Measurements from ENCODE around the gene SLC9A7. TPM values are rescaled to one million over a fixed set of nuclear protein-coding genes. Genes with fewer than 3 reads are reported as not detected.

Gene SLC9A7
- total and polyA plus RNA-seq, 2 donors from 2014 or later, result 2.4 to 16.1 TPM

DNA sequence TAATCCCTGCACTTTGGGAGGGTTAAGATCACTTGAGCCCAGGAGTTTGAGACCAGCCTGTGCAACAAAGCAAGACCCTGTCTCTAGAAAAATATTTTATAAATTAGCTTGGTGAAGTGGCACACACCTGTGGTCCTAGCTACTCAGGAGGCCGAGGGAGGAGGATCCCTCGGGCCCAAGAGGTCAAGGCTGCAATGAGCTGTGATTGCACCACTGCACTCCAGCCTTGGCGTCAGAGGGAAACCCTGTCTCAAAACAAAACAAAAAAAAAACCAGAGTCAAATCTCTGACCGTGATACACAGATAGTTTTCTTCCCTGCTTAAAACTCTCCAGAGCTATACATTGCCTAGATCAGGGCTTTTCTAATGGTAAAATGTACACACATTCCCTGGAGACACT is 131.9 kb downstream of the SLC9A7 start:
- Histone ChIP-seq H3K27ac (ENCODE audit: low read depth in 2 of 2, low read length in 2 of 2) (peak overlapping the region in 1 of 2 donors; percentile 3), H3K9ac (ENCODE audit: low read length in 3 of 3) (no peak overlapping the region), H3K36me3 (ENCODE audit: control insufficient read depth in 2 of 3, insufficient read depth in 3 of 3, low read length in 3 of 3) (no peaks in the 10 kb centered on the region), H3K27me3 (ENCODE audit: control insufficient read depth, insufficient read depth, low read length) (no peaks in the 10 kb centered on the region), H3K4me1 (ENCODE audit: control insufficient read depth in 2 of 3, insufficient read depth in 2 of 3, low read depth in 1 of 3, low read length in 3 of 3) (peaks cover 0 to 3% (median 0%) of the 10 kb centered on the region in 3 donors), H3K4me3 (ENCODE audit: low read length in 3 of 3) (no peak overlapping the region), H3K9me3 (ENCODE audit: control insufficient read depth in 2 of 3, insufficient read depth in 1 of 3, low read length in 3 of 3) (no peaks in the 10 kb centered on the region)
- DNase-seq (no peak), FAIRE-seq (no peak)
- TF ChIP-seq, protein P1, sequence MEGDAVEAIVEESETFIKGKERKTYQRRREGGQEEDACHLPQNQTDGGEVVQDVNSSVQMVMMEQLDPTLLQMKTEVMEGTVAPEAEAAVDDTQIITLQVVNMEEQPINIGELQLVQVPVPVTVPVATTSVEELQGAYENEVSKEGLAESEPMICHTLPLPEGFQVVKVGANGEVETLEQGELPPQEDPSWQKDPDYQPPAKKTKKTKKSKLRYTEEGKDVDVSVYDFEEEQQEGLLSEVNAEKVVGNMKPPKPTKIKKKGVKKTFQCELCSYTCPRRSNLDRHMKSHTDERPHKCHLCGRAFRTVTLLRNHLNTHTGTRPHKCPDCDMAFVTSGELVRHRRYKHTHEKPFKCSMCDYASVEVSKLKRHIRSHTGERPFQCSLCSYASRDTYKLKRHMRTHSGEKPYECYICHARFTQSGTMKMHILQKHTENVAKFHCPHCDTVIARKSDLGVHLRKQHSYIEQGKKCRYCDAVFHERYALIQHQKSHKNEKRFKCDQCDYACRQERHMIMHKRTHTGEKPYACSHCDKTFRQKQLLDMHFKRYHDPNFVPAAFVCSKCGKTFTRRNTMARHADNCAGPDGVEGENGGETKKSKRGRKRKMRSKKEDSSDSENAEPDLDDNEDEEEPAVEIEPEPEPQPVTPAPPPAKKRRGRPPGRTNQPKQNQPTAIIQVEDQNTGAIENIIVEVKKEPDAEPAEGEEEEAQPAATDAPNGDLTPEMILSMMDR (IDR thresholded peaks at IDR 0.05; ENCODE audit: borderline replicate concordance, extremely low read depth, insufficient read depth), result no peak
- intact Hi-C loops (cut with DNase I), result no loop called here

DNA sequence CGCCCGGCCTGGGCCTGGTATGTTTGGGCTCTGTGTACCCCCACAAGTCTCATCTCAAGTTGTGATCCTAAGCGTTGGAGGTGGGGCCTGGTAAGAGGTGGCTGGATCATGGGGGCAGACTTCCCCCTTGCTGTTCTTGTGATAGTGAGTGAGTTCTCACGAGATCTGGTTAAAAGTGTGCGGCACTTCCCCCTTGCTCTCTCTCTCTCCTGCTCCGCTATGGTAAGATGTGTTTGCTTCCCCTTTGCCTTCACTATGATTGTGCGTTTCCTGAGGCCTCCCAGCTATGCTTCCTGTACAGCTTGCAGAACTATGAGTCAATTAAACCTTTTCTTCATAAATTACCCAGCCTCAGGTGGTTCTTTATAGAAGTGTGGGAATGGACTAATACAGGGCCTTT is 132.4 kb downstream of the SLC9A7 start:
- H3K4me1 ChIP-seq (ENCODE audit: control insufficient read depth in 2 of 3, insufficient read depth in 2 of 3, low read depth in 1 of 3, low read length in 3 of 3), result peaks cover 0 to 3% (median 0%) of the 10 kb centered on the region in 3 donors
- H3K27ac ChIP-seq (ENCODE audit: low read depth in 2 of 2, low read length in 2 of 2), result no peak overlapping the region
- TF ChIP-seq, protein P1 (IDR thresholded peaks at IDR 0.05; ENCODE audit: borderline replicate concordance, extremely low read depth, insufficient read depth), result no peak
- intact Hi-C loops (cut with DNase I), result no loop called here
- no peaks in the 10 kb centered on the region for H3K9me3 ChIP-seq (ENCODE audit: control insufficient read depth in 2 of 3, insufficient read depth in 1 of 3, low read length in 3 of 3)
- DNase-seq (no peak), FAIRE-seq (no peak)
- H3K27me3 ChIP-seq (ENCODE audit: control insufficient read depth, insufficient read depth, low read length), result no peaks in the 10 kb centered on the region
- no peaks in the 10 kb centered on the region for H3K36me3 ChIP-seq (ENCODE audit: control insufficient read depth in 2 of 3, insufficient read depth in 3 of 3, low read length in 3 of 3)
- H3K9ac ChIP-seq (ENCODE audit: low read length in 3 of 3), result no peak overlapping the region
- H3K4me3 ChIP-seq (ENCODE audit: low read length in 3 of 3), result no peak overlapping the region

DNA sequence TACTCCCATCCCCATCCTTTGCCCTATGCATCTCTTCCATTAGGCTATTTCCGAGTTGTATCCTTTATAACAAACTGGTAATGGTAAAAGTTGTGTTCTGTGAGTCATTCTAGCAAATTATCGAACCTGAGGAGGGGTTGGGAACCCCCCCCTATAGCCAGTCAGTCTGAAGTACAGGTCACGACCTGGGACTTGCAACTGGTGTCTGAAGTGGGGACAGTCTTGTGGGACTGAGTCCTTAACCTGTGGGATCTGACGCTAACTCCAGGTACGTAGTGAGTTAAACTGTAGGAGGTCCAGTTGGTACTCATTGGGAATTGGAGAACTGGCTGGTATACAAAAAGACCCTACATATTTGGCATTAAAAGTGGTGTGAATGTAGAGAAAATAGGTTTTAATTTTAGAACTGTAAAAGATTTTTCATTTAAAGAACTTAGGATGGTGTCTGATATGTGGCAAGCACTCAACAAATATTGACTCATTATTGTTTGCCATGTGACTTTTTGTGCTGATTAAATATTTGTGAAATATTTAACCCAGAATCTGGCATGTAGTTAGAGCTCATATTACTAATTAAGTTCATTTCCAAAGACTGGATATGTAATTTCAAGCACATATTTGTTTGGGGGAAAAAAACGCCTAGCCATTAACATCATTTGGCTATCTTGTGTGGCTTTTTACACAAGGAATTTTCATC is 134.7 kb downstream of the SLC9A7 start:
- Histone ChIP-seq H3K36me3 (ENCODE audit: control insufficient read depth in 2 of 3, insufficient read depth in 3 of 3, low read length in 3 of 3) (no peaks in the 10 kb centered on the region), H3K4me1 (ENCODE audit: control insufficient read depth in 2 of 3, insufficient read depth in 2 of 3, low read depth in 1 of 3, low read length in 3 of 3) (peaks cover 0 to 3% (median 0%) of the 10 kb centered on the region in 3 donors), H3K27ac (ENCODE audit: low read depth in 2 of 2, low read length in 2 of 2) (no peak overlapping the region), H3K9ac (ENCODE audit: low read length in 3 of 3) (no peak overlapping the region), H3K27me3 (ENCODE audit: control insufficient read depth, insufficient read depth, low read length) (no peaks in the 10 kb centered on the region), H3K9me3 (ENCODE audit: control insufficient read depth in 2 of 3, insufficient read depth in 1 of 3, low read length in 3 of 3) (no peaks in the 10 kb centered on the region), H3K4me3 (ENCODE audit: low read length in 3 of 3) (no peak overlapping the region)
- intact Hi-C loops (cut with DNase I), result no loop called here
- FAIRE-seq, result no peak
- no peak for DNase-seq
- TF ChIP-seq, protein P1 (IDR thresholded peaks at IDR 0.05; ENCODE audit: borderline replicate concordance, extremely low read depth, insufficient read depth), result no peak
